GM23248 (cell line): Measurements from ENCODE around the gene DPY19L3. TPM values are rescaled to one million over a fixed set of nuclear protein-coding genes. Genes with fewer than 3 reads are reported as not detected.
"Not testable (repeated sequence)": the region's sequence is repeated elsewhere in the genome, so short reads cannot be mapped to it uniquely, and the experiment has no call there.

ENCODE experiments used
- DNase-seq: peaks from one replicate; pipeline ENCODE4 v3.0.0-alpha.2; 2015
- H2AFZ ChIP-seq: fragments of 200-600 bp; sonication (generic); 2 replicates; pipeline ENCODE4 v1.6.1; 2016; ENCODE audit warnings: antibody characterized with exemption
- H3F3A ChIP-seq: fragments of 200-600 bp; sonication (generic); 2 replicates; pipeline ENCODE4 v1.6.1; 2016; ENCODE audit warnings: mild to moderate bottlenecking, antibody characterized with exemption, mixed run types; ENCODE audit not compliant: insufficient read depth
- H3K27ac ChIP-seq: fragments of 200-600 bp; sonication (generic); 2 replicates; pipeline ENCODE4 v1.5.1; 2016; ENCODE audit warnings: mild to moderate bottlenecking
- H3K27me3 ChIP-seq: fragments of 200-600 bp; sonication (generic); replicated peaks from 2 replicates; pipeline ENCODE4 v1.6.1; 2016; ENCODE audit warnings: mild to moderate bottlenecking; ENCODE audit not compliant: insufficient read depth
- H3K36me3 ChIP-seq: fragments of 200-600 bp; sonication (generic); 2 replicates; pipeline ENCODE4 v1.6.1; 2016; ENCODE audit warnings: low read depth, mild to moderate bottlenecking
- H3K4me1 ChIP-seq: fragments of 200-600 bp; sonication (generic); 2 replicates; pipeline ENCODE4 v1.6.1; 2016; ENCODE audit warnings: mild to moderate bottlenecking; ENCODE audit not compliant: insufficient read depth
- H3K4me2 ChIP-seq: fragments of 200-600 bp; sonication (generic); one replicate; pipeline ENCODE4 v1.6.1; 2016; ENCODE audit warnings: mild to moderate bottlenecking; ENCODE audit not compliant: unreplicated experiment
- H3K4me3 ChIP-seq: fragments of 200-600 bp; sonication (generic); 2 replicates; pipeline ENCODE4 v1.5.1; 2016; ENCODE audit warnings: mild to moderate bottlenecking
- H3K79me2 ChIP-seq: fragments of 200-600 bp; sonication (generic); 2 replicates; pipeline ENCODE4 v1.6.1; 2016; ENCODE audit warnings: mild to moderate bottlenecking; ENCODE audit not compliant: insufficient read depth
- H3K9ac ChIP-seq: fragments of 200-600 bp; sonication (generic); 2 replicates; pipeline ENCODE4 v1.6.1; 2016; ENCODE audit warnings: mild to moderate bottlenecking
- H3K9me2 ChIP-seq: fragments of 200-600 bp; sonication (generic); 2 replicates; pipeline ENCODE4 v1.6.1; 2016; ENCODE audit warnings: mixed run types, mild to moderate bottlenecking, moderate library complexity; ENCODE audit not compliant: insufficient read depth
- H3K9me3 ChIP-seq: fragments of 200-600 bp; sonication (generic); one replicate; pipeline ENCODE4 v1.6.1; 2017; ENCODE audit warnings: low read depth
- H4K20me1 ChIP-seq: fragments of 200-600 bp; sonication (generic); 2 replicates; pipeline ENCODE4 v1.6.0; 2016; ENCODE audit not compliant: insufficient read depth
- EZH2 ChIP-seq: fragments of 200-600 bp; sonication (generic); IDR thresholded peaks from 2 replicates; pipeline ENCODE4 v1.6.1; 2018; ENCODE audit warnings: antibody characterized with exemption, mild to moderate bottlenecking; ENCODE audit not compliant: insufficient read depth, poor library complexity, severe bottlenecking
- EZH2phosphoT487 ChIP-seq: fragments of 200-600 bp; sonication (generic); IDR thresholded peaks from 2 replicates; pipeline ENCODE4 v1.6.1; 2018; ENCODE audit warnings: antibody characterized with exemption, moderate library complexity, mild to moderate bottlenecking, low read depth; ENCODE audit not compliant: insufficient read depth
- WGBS, 2 experiments: methylation state at CpG; one replicate each; pipeline ENCODE4 v1.1.6; 2015 to 2017; ENCODE audit warnings: low lambda C conversion rate in 2 of 2, low coverage in 1 of 2; ENCODE audit errors: missing lambda C conversion rate in 2 of 2; 5-methylcytosine and 5-hydroxymethylcytosine counted together
- in situ Hi-C: fragments of 300-500 bp; cut with MboI; formaldehyde crosslinking; loops from 2 replicates; pipeline ENCODE4 v1.15.0; 2020
- polyA plus RNA-seq: library from polyadenylated mRNA; unstranded; fragments of >200 nt; fragmentation: Nextera tagmentation; extraction: Ambion mirVana; gene quantifications from 2 replicates; pipeline ENCODE4 v1.2.1, GENCODE V29; 2016
- total RNA-seq: library from RNA; depleted of rRNA; stranded (reverse); fragments of >200 nt; shearing (Covaris generic); gene quantifications from 2 replicates; pipeline ENCODE4 v1.2.3, GENCODE V29; 2014

Gene DPY19L3
- total and polyA plus RNA-seq, 2 experiments from 2014 or later: 7.6 to 15.3 TPM

GRCh38 chr19:32438751-32439150 lies 33.2 kb downstream of the DPY19L3 start:
- no peak overlapping the region for H3K4me2 ChIP-seq
- H4K20me1 ChIP-seq: no peaks in the 10 kb centered on the region
- H3K4me1 ChIP-seq: no peaks in the 10 kb centered on the region
- WGBS, 2 experiments: 97 to 99% methylated on average over 2 of the region's 2 CpGs
- TF ChIP-seq EZH2phosphoT487: no peak
- TF ChIP-seq EZH2: no peak
- peaks cover 3% of the 10 kb centered on the region for H3K9me3 ChIP-seq
- H3K9ac ChIP-seq: no peak overlapping the region
- no peak overlapping the region for H3K27ac ChIP-seq
- in situ Hi-C loops: no loop called here
- no peaks in the 10 kb centered on the region for H3F3A ChIP-seq
- H3K4me3 ChIP-seq: no peak overlapping the region
- H3K9me2 ChIP-seq: no peaks in the 10 kb centered on the region
- no peaks in the 10 kb centered on the region for H3K79me2 ChIP-seq
- peaks cover 31% of the 10 kb centered on the region; the same call in 1 of the 2 replicates for H3K36me3 ChIP-seq
- no peak for DNase-seq
- no peak overlapping the region for H2AFZ ChIP-seq
- no peaks in the 10 kb centered on the region for H3K27me3 ChIP-seq

- H3K9ac ChIP-seq: no peak overlapping the region
Observed at GRCh38 chr19:32442650-32443049, 37.1 kb downstream of the DPY19L3 start.

GRCh38 chr19:32447534-32447933 lies 42.0 kb downstream of the DPY19L3 start:
- H4K20me1 ChIP-seq, H3K79me2 ChIP-seq, H3K9me3 ChIP-seq, H2AFZ ChIP-seq, H3K4me3 ChIP-seq, H3K27me3 ChIP-seq, H3F3A ChIP-seq, H3K27ac ChIP-seq, H3K9ac ChIP-seq, H3K4me2 ChIP-seq, in situ Hi-C loops, H3K36me3 ChIP-seq, H3K4me1 ChIP-seq, DNase-seq, H3K9me2 ChIP-seq: not testable (repeated sequence)
- WGBS, 2 experiments: 95 to 99% methylated on average over 5 of the region's 5 CpGs

More at GRCh38 chr19:32442650-32443049, 37.1 kb downstream of the DPY19L3 start:
- H3K4me1 ChIP-seq: no peaks in the 10 kb centered on the region
- H4K20me1 ChIP-seq: no peaks in the 10 kb centered on the region
- H3K9me3 ChIP-seq: peaks cover 3% of the 10 kb centered on the region
- in situ Hi-C loops: no loop called here
- H2AFZ ChIP-seq: no peak overlapping the region
- no peak overlapping the region for H3K4me2 ChIP-seq
- H3K27ac ChIP-seq: no peak overlapping the region
- H3K79me2 ChIP-seq: no peaks in the 10 kb centered on the region
- peaks cover 27% of the 10 kb centered on the region; the same call in 1 of the 2 replicates for H3K36me3 ChIP-seq
- no peak for TF ChIP-seq EZH2phosphoT487
- TF ChIP-seq EZH2: no peak
- DNase-seq: no peak
- no peaks in the 10 kb centered on the region for H3K27me3 ChIP-seq
- H3K9me2 ChIP-seq: no peaks in the 10 kb centered on the region
- no peak overlapping the region for H3K4me3 ChIP-seq
- no peaks in the 10 kb centered on the region for H3F3A ChIP-seq
- 100% methylated on average over 1 of the region's 1 CpG for WGBS, 2 experiments

GRCh38 chr19:32448026-32448425 lies 42.5 kb downstream of the DPY19L3 start:
- Histone ChIP-seq H3K4me2 (no peak overlapping the region), H3K27me3 (no peaks in the 10 kb centered on the region), H2AFZ (no peak overlapping the region), H4K20me1 (no peaks in the 10 kb centered on the region), H3K9me3 (no peaks in the 10 kb centered on the region), H3K4me1 (no peaks in the 10 kb centered on the region), H3K36me3 (0 out of 2 replicates have a peak, but pooled peaks cover 5% of the 10 kb centered on the region), H3K79me2 (no peaks in the 10 kb centered on the region), H3K4me3 (no peak overlapping the region), H3K9ac (no peak overlapping the region), H3K27ac (no peak overlapping the region), H3F3A (no peaks in the 10 kb centered on the region), H3K9me2 (no peaks in the 10 kb centered on the region)
- no peak for DNase-seq
- in situ Hi-C loops: no loop called here
- TF ChIP-seq EZH2 (no peak), EZH2phosphoT487 (no peak)
- 87 to 91% methylated on average over 8 of the region's 8 CpGs for WGBS, 2 experiments

- Histone ChIP-seq H3K9me2 (no peaks in the 10 kb centered on the region), H3K79me2 (no peaks in the 10 kb centered on the region), H3K27ac (no peak overlapping the region), H3K27me3 (no peaks in the 10 kb centered on the region), H3K36me3 (peaks cover 10% of the 10 kb centered on the region; the same call in 1 of the 2 replicates), H3K9me3 (no peaks in the 10 kb centered on the region), H3F3A (no peaks in the 10 kb centered on the region), H3K4me3 (no peak overlapping the region), H3K4me1 (no peaks in the 10 kb centered on the region), H2AFZ (no peak overlapping the region), H4K20me1 (no peaks in the 10 kb centered on the region), H3K4me2 (no peak overlapping the region), H3K9ac (no peak overlapping the region)
- in situ Hi-C loops: no loop called here
- no peak for DNase-seq
- 93 to 97% methylated on average over 4 of the region's 4 CpGs for WGBS, 2 experiments
- no peak for TF ChIP-seq EZH2phosphoT487
Observed at GRCh38 chr19:32450217-32450616, 44.6 kb downstream of the DPY19L3 start.
